HepG2 (cell line): ENCODE measurements around the gene PDCD2. TPM values are rescaled to one million over a fixed set of nuclear protein-coding genes. Genes with fewer than 3 reads are reported as not detected.

Experiments used
- ATM ChIP-seq: fragments of 450-650 bp; IDR thresholded peaks from 2 replicates; pipeline ENCODE4 v1.7.1; 2017; ENCODE audit warnings: mild to moderate bottlenecking, borderline replicate concordance
- DR1 ChIP-seq: sonication (generic); formaldehyde crosslinking; IDR thresholded peaks from 2 replicates; pipeline ENCODE4 v1.8.0; 2021; ENCODE audit warnings: mild to moderate bottlenecking, missing genetic modification reagents, inconsistent platforms
- EED ChIP-seq: sonication (generic); formaldehyde crosslinking; IDR thresholded peaks from 2 replicates; pipeline ENCODE4 v1.5.0; 2020; ENCODE audit warnings: mild to moderate bottlenecking, missing genetic modification reagents
- HNF1A ChIP-seq, 2 experiments: sonication (generic) in 1 of 2; formaldehyde crosslinking in 1 of 2; IDR thresholded peaks; 2 replicates each; pipeline versions ENCODE4 v1.4.0 to v1.6.1; 2016 to 2020; ENCODE audit warnings: borderline replicate concordance in 1 of 2, low read depth in 1 of 2, mild to moderate bottlenecking in 1 of 2, missing genetic modification reagents in 1 of 2
- NFKB2 ChIP-seq: sonication (generic); formaldehyde crosslinking; IDR thresholded peaks from 2 replicates; pipeline ENCODE4 v1.4.0; 2020; ENCODE audit warnings: missing genetic modification reagents, borderline replicate concordance
- PAXIP1 ChIP-seq: sonication (generic); formaldehyde crosslinking; conservative IDR thresholded peaks from 2 replicates; pipeline ENCODE4 v1.4.0; 2020; ENCODE audit warnings: mild to moderate bottlenecking, missing genetic modification reagents, moderate library complexity
- PBX2 ChIP-seq: IDR thresholded peaks from 2 replicates; pipeline ENCODE4 v1.6.1; 2016; ENCODE audit warnings: control low read depth
- PHF20 ChIP-seq: sonication (generic); formaldehyde crosslinking; IDR thresholded peaks from 2 replicates; pipeline ENCODE4 v1.5.0; 2020; ENCODE audit warnings: mild to moderate bottlenecking, missing genetic modification reagents
- PTBP1 ChIP-seq: fragments of 200-400 bp; formaldehyde crosslinking; IDR thresholded peaks from 2 replicates; pipeline ENCODE4 v1.6.1; 2018; ENCODE audit warnings: low read length, low read depth; ENCODE audit not compliant: poor library complexity, severe bottlenecking
- REPIN1 ChIP-seq: sonication (generic); formaldehyde crosslinking; IDR thresholded peaks from 2 replicates; pipeline ENCODE4 v1.8.0; 2022; ENCODE audit warnings: missing genetic modification reagents, low read depth, mild to moderate bottlenecking, borderline replicate concordance
- SNAPC4 ChIP-seq: sonication (generic); formaldehyde crosslinking; IDR thresholded peaks from 2 replicates; pipeline ENCODE4 v1.4.0; 2020; ENCODE audit warnings: mild to moderate bottlenecking, missing genetic modification reagents
- ZNF232 ChIP-seq: sonication (generic); formaldehyde crosslinking; IDR thresholded peaks from 2 replicates; pipeline ENCODE4 v1.4.0; 2020; ENCODE audit warnings: missing genetic modification reagents, borderline replicate concordance
- ZNF776 ChIP-seq: sonication (generic); formaldehyde crosslinking; IDR thresholded peaks from 2 replicates; pipeline ENCODE4 v1.4.0; 2020; ENCODE audit warnings: mild to moderate bottlenecking, missing genetic modification reagents
- polyA plus RNA-seq, 8 experiments: library from polyadenylated mRNA; depleted of rRNA in 3 of 8; stranded (reverse) in 7 of 8; unstranded in 1 of 8; fragments of >200 nt; fragmentation: Illumina TruSeq in 4 of 8; extraction: Trizol in 4 of 8; gene quantifications; 2 replicates each; pipeline versions ENCODE4 v1.2.1 to v1.2.3, GENCODE V29; 2011 to 2016; ENCODE audit warnings: low read depth in 4 of 8, missing spikeins in 1 of 8, mixed read lengths in 1 of 8; ENCODE audit not compliant: insufficient read depth in 1 of 8
- total RNA-seq, 5 experiments: library from RNA; depleted of rRNA; stranded (reverse); fragments of >200 nt; fragmentation: Illumina TruSeq; extraction: Trizol; gene quantifications; 2 replicates each; pipeline ENCODE4 v1.2.3, GENCODE V29; 2016; ENCODE audit warnings: low read depth in 1 of 5

PDCD2 gene
- total and polyA plus RNA-seq, 2 of the 13 experiments (the other 11 are each of a cell fraction or from before 2014, with no cell fraction given): 83.6 to 133 TPM

- peak; percentile 69 for TF ChIP-seq PAXIP1 (CRISPR knock-in tag)
- peak; percentile 58; the same call in 1 of the 2 replicates for TF ChIP-seq HNF1A (IDR thresholded peaks at IDR 0.05; ENCODE audit: low read depth)
- peak; percentile 73; the same call in 1 of the 2 replicates for TF ChIP-seq HNF1A (CRISPR knock-in tag; IDR thresholded peaks at IDR 0.05; ENCODE audit: borderline replicate concordance)
- no peak for TF ChIP-seq PBX2 (CRISPR knock-in tag)
- TF ChIP-seq ZNF232 (CRISPR knock-in tag): peak; percentile 88; the same call in 1 of the 2 replicates
- TF ChIP-seq EED (CRISPR knock-in tag): no peak; the same call in 1 of the 2 replicates
- TF ChIP-seq NFKB2 (CRISPR knock-in tag): peak; percentile 89
- TF ChIP-seq REPIN1: peak; percentile 66; the same call in 1 of the 2 replicates
- no peak for TF ChIP-seq PTBP1
- TF ChIP-seq PHF20 (CRISPR knock-in tag): peak; percentile 99
- TF ChIP-seq SNAPC4: no peak
- peak; percentile 47 for TF ChIP-seq DR1 (CRISPR knock-in tag)
- no peak for TF ChIP-seq ZNF776 (CRISPR knock-in tag)
- no peak for TF ChIP-seq ATM
Measured at GRCh38 chr6:170554013-170554795, 30.2 kb downstream of the PDCD2 start, which contains the start of gene TBP (continued).
